ENCODE results near the gene WDR93. TPM values are rescaled to one million over a fixed set of nuclear protein-coding genes. Genes with fewer than 3 reads are reported as not detected.

Gene WDR93
- total and polyA plus RNA-seq, 10 donors = 0.09 to 0.11 TPM; not detected in 8

GRCh38 chr15:89669309-89669865 lies 21.2 kb upstream of the WDR93 start:
- H3K4me3 ChIP-seq = no peak overlapping the region
- WGBS, 5 donors = 72 to 92% (median 77%) methylated on average over 8 to 9 of the region's 9 CpGs
- H3K27ac ChIP-seq = no peak overlapping the region
- peaks cover 0 to 18% (median 12%) of the 10 kb centered on the region in 6 donors for H3K4me1 ChIP-seq
- no peak for DNase-seq
- TF ChIP-seq CTCF (IDR thresholded peaks at IDR 0.05 in 8 of 11, conservative IDR thresholded peaks at IDR 0.05 in 3 of 11) = no peak
- TF ChIP-seq POLR2AphosphoS5 (IDR thresholded peaks at IDR 0.05) = no peak
- TF ChIP-seq POLR2A (IDR thresholded peaks at IDR 0.05) = no peak
- H3K9me3 ChIP-seq = no peaks in the 10 kb centered on the region
- peaks cover 0 to 26% (median 5%) of the 10 kb centered on the region in 7 donors for H3K27me3 ChIP-seq (replicated peaks in 1 of 7)
- H3K36me3 ChIP-seq = no peaks in the 10 kb centered on the region
- intact Hi-C loops (cut with DNase I; ENCODE audit: low total_unique reads) = no loop called here

DNA sequence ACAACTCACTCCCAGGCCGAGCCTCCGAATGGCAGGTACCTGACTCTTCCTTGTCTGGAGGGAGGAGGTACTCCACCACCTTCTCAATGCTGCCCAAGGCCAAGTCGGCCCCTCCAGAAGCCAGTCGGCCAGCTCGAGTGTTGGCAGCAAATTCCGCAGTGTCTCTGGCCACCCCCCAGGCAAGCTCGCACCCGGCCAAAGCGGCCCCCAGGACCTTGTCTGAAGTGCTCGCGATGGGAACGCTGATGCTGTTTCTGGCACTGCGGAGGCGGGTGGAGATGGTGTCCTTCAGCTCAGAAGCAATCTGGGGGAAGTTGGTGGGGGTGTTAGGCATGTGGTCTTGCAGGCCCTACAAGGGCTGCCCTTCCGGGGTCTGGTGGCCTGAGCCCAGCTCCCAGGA lies 20.7 kb upstream of the WDR93 start:
- TF ChIP-seq CTCF (IDR thresholded peaks at IDR 0.05 in 8 of 11, conservative IDR thresholded peaks at IDR 0.05 in 3 of 11) = no peak
- TF ChIP-seq POLR2A (IDR thresholded peaks at IDR 0.05) = no peak
- TF ChIP-seq POLR2AphosphoS5 (IDR thresholded peaks at IDR 0.05) = no peak
- Histone ChIP-seq H3K4me3 (no peak overlapping the region), H3K27ac (no peak overlapping the region), H3K4me1 (peaks cover 0 to 12% (median 9%) of the 10 kb centered on the region in 6 donors), H3K27me3 (replicated peaks in 1 of 7) (peaks cover 0 to 21% (median 5%) of the 10 kb centered on the region in 7 donors), H3K9me3 (no peaks in the 10 kb centered on the region), H3K36me3 (no peaks in the 10 kb centered on the region)
- intact Hi-C loops (cut with DNase I; ENCODE audit: low total_unique reads) = no loop called here
- 88 to 94% (median 93%) methylated on average over 11 to 15 of the region's 15 CpGs for WGBS, 5 donors
- DNase-seq = no peak

DNA sequence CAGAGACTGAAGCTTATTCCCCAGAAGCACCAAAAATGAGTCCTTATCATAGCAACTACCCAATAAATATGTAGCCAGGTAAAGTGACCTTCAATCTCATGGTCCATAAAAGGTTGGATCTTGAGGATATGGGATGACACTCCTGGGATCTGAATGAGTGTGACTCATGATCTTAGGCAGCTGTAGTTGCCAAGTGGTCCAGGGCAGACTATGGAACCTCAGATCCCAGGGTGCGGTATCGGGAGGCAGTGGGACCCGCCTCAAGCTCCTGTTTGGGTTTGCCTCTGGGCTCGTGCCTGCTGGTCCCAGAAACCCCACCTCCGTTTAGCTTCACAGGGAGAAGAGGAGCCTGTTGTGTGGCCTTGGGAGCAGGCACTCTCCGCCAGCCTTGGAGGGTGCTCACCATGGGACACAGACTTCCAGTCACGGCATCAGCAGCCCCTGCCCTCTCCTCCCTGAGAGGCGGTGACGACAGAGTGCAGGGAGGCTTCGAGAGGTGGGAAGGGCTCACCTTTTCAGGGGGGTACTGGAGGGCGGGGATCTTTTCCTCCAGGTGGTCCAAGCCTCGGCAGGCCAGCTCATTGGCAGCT lies 19.5 kb upstream of the WDR93 start:
- intact Hi-C loops (cut with DNase I; ENCODE audit: low total_unique reads) = no loop called here
- no peaks in the 10 kb centered on the region for H3K9me3 ChIP-seq
- H3K36me3 ChIP-seq = no peaks in the 10 kb centered on the region
- no peak overlapping the region for H3K4me3 ChIP-seq
- WGBS, 5 donors = 80 to 94% (median 88%) methylated on average over 10 to 12 of the region's 12 CpGs
- H3K27ac ChIP-seq = no peak overlapping the region
- no peak for TF ChIP-seq POLR2A (IDR thresholded peaks at IDR 0.05)
- TF ChIP-seq POLR2AphosphoS5 (IDR thresholded peaks at IDR 0.05) = no peak
- TF ChIP-seq CTCF (IDR thresholded peaks at IDR 0.05 in 8 of 11, conservative IDR thresholded peaks at IDR 0.05 in 3 of 11) = no peak
- peaks cover 0 to 10% (median 1%) of the 10 kb centered on the region in 7 donors for H3K27me3 ChIP-seq (replicated peaks in 1 of 7)
- DNase-seq = no peak
- H3K4me1 ChIP-seq = peaks cover 0 to 2% (median under 1%) of the 10 kb centered on the region in 6 donors

GRCh38 chr15:89671687-89672086 lies 18.9 kb upstream of the WDR93 start:
- H3K27ac ChIP-seq = no peak overlapping the region
- no peaks in the 10 kb centered on the region for H3K9me3 ChIP-seq
- H3K36me3 ChIP-seq = no peaks in the 10 kb centered on the region
- intact Hi-C loops (cut with DNase I; ENCODE audit: low total_unique reads) = no loop called here
- peaks cover 0 to 3% (median 0%) of the 10 kb centered on the region in 7 donors for H3K27me3 ChIP-seq (replicated peaks in 1 of 7)
- no peaks in the 10 kb centered on the region for H3K4me1 ChIP-seq
- no peak for DNase-seq
- no peak overlapping the region for H3K4me3 ChIP-seq
- 42 to 63% (median 49%) methylated on average over 3 to 4 of the region's 4 CpGs for WGBS, 5 donors
- TF ChIP-seq CTCF (IDR thresholded peaks at IDR 0.05 in 8 of 11, conservative IDR thresholded peaks at IDR 0.05 in 3 of 11) (no peak), POLR2AphosphoS5 (IDR thresholded peaks at IDR 0.05) (no peak), POLR2A (IDR thresholded peaks at IDR 0.05) (no peak)

Measured in spleen (tissue), 11 donors.